ENCODE measurements around the gene C14orf180. TPM values are rescaled to one million over a fixed set of nuclear protein-coding genes. Genes with fewer than 3 reads are reported as not detected.

The C14orf180 gene
- total and polyA plus RNA-seq, 12 donors: 0.26 to 17.8 (median 5.6) TPM

- Histone ChIP-seq H3K9me3 (replicated peaks in 1 of 3) (no peaks in the 10 kb centered on the region), H3K4me1 (replicated peaks in 1 of 2) (no peaks in the 10 kb centered on the region), H3K36me3 (replicated peaks in 1 of 2) (no peaks in the 10 kb centered on the region), H3K27ac (no peak overlapping the region), H3K4me3 (no peak overlapping the region), H3K27me3 (no peaks in the 10 kb centered on the region)
- DNase-seq: no peak
- intact Hi-C loops (cut with DNase I): loop anchor here in 1 of 2 donors (10.0 kb wide), 1 partner anchor 503 kb away; the partner anchor contains the start of gene KIF26A
- 60 to 70% (median 62%) methylated on average over 5 of the region's 5 CpGs for WGBS, 4 donors
- TF ChIP-seq POLR2A (IDR thresholded peaks at IDR 0.05): no peak
- TF ChIP-seq, protein P1, sequence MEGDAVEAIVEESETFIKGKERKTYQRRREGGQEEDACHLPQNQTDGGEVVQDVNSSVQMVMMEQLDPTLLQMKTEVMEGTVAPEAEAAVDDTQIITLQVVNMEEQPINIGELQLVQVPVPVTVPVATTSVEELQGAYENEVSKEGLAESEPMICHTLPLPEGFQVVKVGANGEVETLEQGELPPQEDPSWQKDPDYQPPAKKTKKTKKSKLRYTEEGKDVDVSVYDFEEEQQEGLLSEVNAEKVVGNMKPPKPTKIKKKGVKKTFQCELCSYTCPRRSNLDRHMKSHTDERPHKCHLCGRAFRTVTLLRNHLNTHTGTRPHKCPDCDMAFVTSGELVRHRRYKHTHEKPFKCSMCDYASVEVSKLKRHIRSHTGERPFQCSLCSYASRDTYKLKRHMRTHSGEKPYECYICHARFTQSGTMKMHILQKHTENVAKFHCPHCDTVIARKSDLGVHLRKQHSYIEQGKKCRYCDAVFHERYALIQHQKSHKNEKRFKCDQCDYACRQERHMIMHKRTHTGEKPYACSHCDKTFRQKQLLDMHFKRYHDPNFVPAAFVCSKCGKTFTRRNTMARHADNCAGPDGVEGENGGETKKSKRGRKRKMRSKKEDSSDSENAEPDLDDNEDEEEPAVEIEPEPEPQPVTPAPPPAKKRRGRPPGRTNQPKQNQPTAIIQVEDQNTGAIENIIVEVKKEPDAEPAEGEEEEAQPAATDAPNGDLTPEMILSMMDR (IDR thresholded peaks at IDR 0.05): no peak
Observed at GRCh38 chr14:104637546-104638003, 58.0 kb downstream of the C14orf180 start.

- no peaks in the 10 kb centered on the region for H3K9me3 ChIP-seq (replicated peaks in 1 of 3)
- no peak overlapping the region for H3K27ac ChIP-seq
- no peak for TF ChIP-seq POLR2A (IDR thresholded peaks at IDR 0.05)
- TF ChIP-seq, protein P1 (IDR thresholded peaks at IDR 0.05): no peak
- no peaks in the 10 kb centered on the region for H3K36me3 ChIP-seq (replicated peaks in 1 of 2)
- 50 to 62% (median 54%) methylated on average over 12 of the region's 12 CpGs for WGBS, 4 donors
- no peaks in the 10 kb centered on the region for H3K4me1 ChIP-seq (replicated peaks in 1 of 2)
- no peak for DNase-seq
- no peaks in the 10 kb centered on the region for H3K27me3 ChIP-seq
- intact Hi-C loops (cut with DNase I): loop anchor here in 1 of 2 donors (10.0 kb wide), 1 partner anchor 503 kb away; the partner anchor contains the start of gene KIF26A
- H3K4me3 ChIP-seq: no peak overlapping the region
Observed at GRCh38 chr14:104638190-104638589, 58.6 kb downstream of the C14orf180 start.

- Histone ChIP-seq H3K4me1 (replicated peaks in 1 of 2) (no peaks in the 10 kb centered on the region), H3K9me3 (replicated peaks in 1 of 3) (no peaks in the 10 kb centered on the region), H3K36me3 (replicated peaks in 1 of 2) (no peaks in the 10 kb centered on the region), H3K27ac (no peak overlapping the region), H3K4me3 (no peak overlapping the region), H3K27me3 (no peaks in the 10 kb centered on the region)
- DNase-seq: no peak
- no peak for TF ChIP-seq POLR2A (IDR thresholded peaks at IDR 0.05)
- TF ChIP-seq, protein P1 (IDR thresholded peaks at IDR 0.05): no peak
- intact Hi-C loops (cut with DNase I): loop anchor here in 1 of 2 donors (10.0 kb wide), 1 partner anchor 504 kb away; the partner anchor contains the start of gene KIF26A
- WGBS, 4 donors: 67 to 74% (median 69%) methylated on average over 10 to 13 of the region's 13 CpGs
Observed at GRCh38 chr14:104638927-104639450, 59.4 kb downstream of the C14orf180 start.

GRCh38 chr14:104639471-104639870 is 59.9 kb downstream of the C14orf180 start:
- DNase-seq: no peak
- H3K36me3 ChIP-seq (replicated peaks in 1 of 2): no peaks in the 10 kb centered on the region
- H3K9me3 ChIP-seq (replicated peaks in 1 of 3): no peaks in the 10 kb centered on the region
- H3K27ac ChIP-seq: no peak overlapping the region
- 25 to 52% (median 46%) methylated on average over 4 to 5 of the region's 5 CpGs for WGBS, 4 donors
- TF ChIP-seq POLR2A (IDR thresholded peaks at IDR 0.05): no peak
- TF ChIP-seq, protein P1 (IDR thresholded peaks at IDR 0.05): no peak
- no peaks in the 10 kb centered on the region for H3K27me3 ChIP-seq
- intact Hi-C loops (cut with DNase I): loop anchor here in 1 of 2 donors (10.0 kb wide), 1 partner anchor 505 kb away; the partner anchor contains the start of gene KIF26A
- no peak overlapping the region for H3K4me3 ChIP-seq
- H3K4me1 ChIP-seq (replicated peaks in 1 of 2): no peaks in the 10 kb centered on the region

Other genes with a start within 250 kb of the C14orf180 start
- 10 to 100 TPM in 6 of 9 donors, 1 to 10 TPM in 3; 4.3 to 46.5 (median 13.1) TPM for gene TMEM179, start 25.0 kb downstream of the C14orf180 start, total RNA-seq
- 10 to 100 TPM in 2 of 3 donors, 1 to 10 TPM in 1; 4.5 to 76.7 (median 17.9) TPM for gene TMEM179, start 25.0 kb downstream of the C14orf180 start, polyA plus RNA-seq
- gene INF2, start 109.9 kb downstream of the C14orf180 start, total RNA-seq: 10 to 100 TPM in 8 of 9 donors, 1 to 10 TPM in 1; 8.4 to 72.9 (median 60.7) TPM
- gene INF2, start 109.9 kb downstream of the C14orf180 start, polyA plus RNA-seq: 100 to 1,000 TPM in 2 of 3 donors, 10 to 100 TPM in 1; 16.3 to 217 (median 117) TPM
- gene ADSS1, start 144.5 kb downstream of the C14orf180 start, total RNA-seq: 10 to 100 TPM in 6 of 9 donors, 1 to 10 TPM in 3; 4.0 to 39.1 (median 17.0) TPM
- gene ADSS1, start 144.5 kb downstream of the C14orf180 start, polyA plus RNA-seq: 10 to 100 TPM in 2 of 3 donors, 1 to 10 TPM in 1; 5.6 to 20.1 (median 16.7) TPM
- gene SIVA1, start 173.4 kb downstream of the C14orf180 start, total RNA-seq: 100 to 1,000 TPM in 4 of 9 donors, 10 to 100 TPM in 5; 43.9 to 294 (median 79.6) TPM
- 100 to 1,000 TPM in 1 of 3 donors, 10 to 100 TPM in 1, 1 to 10 TPM in 1; 2.0 to 120 (median 86.8) TPM for gene SIVA1, start 173.4 kb downstream of the C14orf180 start, polyA plus RNA-seq
- gene AKT1, start 216.0 kb downstream of the C14orf180 start, total RNA-seq: 100 to 1,000 TPM in 8 of 9 donors, 10 to 100 TPM in 1; 66.4 to 300 (median 191) TPM
- gene AKT1, start 216.0 kb downstream of the C14orf180 start, polyA plus RNA-seq: 100 to 1,000 TPM in 2 of 3 donors, 10 to 100 TPM in 1; 97.5 to 244 (median 230) TPM
- gene ZBTB42, start 221.3 kb downstream of the C14orf180 start, total RNA-seq: 10 to 100 TPM in 3 of 9 donors, 1 to 10 TPM in 5, under 1 TPM in 1; 0.61 to 13.9 (median 8.9) TPM
- gene ZBTB42, start 221.3 kb downstream of the C14orf180 start, polyA plus RNA-seq: 1 to 10 TPM; 1.2 to 2.3 (median 1.6) TPM

Data from adrenal gland (tissue), 12 donors.